GM21390 (cell line): Measurements from ENCODE around the gene FAAP24.
"Not testable (repeated sequence)": the region's sequence is repeated elsewhere in the genome, so short reads cannot be mapped to it uniquely, and the experiment has no call there.

Experiments used
- ATAC-seq: cut with Tn5 transposase; IDR thresholded peaks from one replicate; pipeline ENCODE4 v1.9.1; 2021; ENCODE audit not compliant: unreplicated experiment

FAAP24 gene

DNA sequence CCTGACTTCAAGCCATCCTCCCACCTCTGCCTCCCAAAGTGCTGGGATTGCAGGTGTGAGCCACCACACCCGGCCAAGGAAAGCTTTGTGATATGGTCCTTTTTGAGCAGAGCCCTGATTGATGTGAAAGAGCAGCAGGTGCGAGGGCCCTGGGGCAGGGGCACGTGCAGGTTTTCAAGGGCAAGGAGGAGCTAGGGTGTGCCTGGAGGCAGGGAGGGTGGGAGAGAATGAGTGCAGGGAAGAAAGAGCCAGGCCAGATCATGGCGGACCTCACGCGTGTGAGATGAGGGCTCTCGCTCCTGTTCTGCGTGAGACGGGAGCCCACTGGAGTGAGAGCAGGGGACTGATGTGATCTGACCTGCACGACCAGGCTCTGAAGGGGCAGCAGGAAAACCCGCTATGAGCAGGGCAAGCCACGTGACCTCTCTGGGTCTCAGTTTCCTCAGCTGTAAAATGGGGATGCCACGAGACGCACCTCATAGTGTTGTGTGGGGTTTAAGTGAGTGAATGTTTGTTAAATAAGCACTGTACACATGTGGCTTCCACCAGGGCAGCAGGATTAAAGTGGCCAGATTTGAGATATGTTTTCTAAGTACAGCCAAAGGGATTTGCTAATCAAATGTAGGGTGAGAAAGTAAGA lies 25.8 kb downstream of the FAAP24 start:
- no peak for ATAC-seq

DNA sequence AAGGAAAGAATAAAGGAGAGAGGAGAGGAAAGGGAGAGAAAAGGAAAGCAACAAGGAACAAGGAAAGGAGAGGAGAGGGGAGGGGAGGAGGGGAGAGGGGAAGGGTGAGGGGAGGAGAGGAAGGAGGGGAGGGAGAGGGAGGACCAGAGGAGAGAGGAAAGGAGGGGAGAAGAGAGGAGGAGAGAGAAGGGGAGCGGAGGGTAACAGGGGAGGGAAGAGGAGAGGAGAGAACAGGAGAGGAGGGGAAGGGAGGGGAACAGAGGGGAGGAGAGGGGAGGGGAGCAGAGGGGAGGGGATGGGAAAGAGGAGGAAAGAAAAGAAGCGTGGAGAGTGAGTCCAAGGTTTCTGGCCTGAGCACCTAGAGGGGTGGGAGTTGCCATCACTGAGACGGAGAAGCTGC lies 26.7 kb downstream of the FAAP24 start:
- ATAC-seq = no peak

DNA sequence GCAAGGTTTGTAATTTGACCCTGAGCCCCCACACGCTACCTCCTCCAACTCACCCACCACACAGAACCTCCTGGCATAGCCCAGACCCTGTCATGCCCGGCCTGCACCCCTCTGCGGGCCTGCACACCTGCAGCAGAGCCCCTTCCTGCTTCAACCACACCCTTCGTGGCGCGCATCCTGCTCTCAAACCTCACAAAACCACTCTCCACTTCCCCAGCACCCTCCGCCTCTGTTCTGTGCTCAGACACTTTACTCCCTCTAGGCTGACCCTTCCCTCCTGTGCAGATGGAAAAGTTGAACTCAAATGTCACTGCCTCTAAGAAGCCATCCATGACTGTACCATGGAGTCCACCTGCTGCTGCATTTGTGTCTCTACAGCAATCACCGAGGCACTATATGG lies 28.5 kb downstream of the FAAP24 start:
- no peak for ATAC-seq

DNA sequence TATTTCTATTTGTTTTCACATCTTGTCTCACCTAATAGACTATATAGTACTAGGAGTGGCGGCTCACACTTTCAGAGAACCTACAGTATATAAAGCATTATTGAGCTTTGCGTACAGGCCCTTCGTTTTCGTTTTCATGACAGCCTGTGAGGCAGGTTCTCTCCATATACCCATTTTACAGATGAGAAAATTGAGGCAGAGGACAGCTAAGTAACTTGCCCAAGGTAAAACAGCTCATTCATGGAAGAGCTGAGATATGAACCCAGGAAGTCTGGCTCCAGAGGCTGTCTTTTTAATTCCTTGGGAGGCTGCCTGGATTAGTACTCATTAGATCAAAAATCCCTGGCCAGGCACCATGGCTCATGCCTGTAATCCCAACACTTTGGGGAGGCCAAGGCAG lies 28.9 kb downstream of the FAAP24 start:
- ATAC-seq = no peak

DNA sequence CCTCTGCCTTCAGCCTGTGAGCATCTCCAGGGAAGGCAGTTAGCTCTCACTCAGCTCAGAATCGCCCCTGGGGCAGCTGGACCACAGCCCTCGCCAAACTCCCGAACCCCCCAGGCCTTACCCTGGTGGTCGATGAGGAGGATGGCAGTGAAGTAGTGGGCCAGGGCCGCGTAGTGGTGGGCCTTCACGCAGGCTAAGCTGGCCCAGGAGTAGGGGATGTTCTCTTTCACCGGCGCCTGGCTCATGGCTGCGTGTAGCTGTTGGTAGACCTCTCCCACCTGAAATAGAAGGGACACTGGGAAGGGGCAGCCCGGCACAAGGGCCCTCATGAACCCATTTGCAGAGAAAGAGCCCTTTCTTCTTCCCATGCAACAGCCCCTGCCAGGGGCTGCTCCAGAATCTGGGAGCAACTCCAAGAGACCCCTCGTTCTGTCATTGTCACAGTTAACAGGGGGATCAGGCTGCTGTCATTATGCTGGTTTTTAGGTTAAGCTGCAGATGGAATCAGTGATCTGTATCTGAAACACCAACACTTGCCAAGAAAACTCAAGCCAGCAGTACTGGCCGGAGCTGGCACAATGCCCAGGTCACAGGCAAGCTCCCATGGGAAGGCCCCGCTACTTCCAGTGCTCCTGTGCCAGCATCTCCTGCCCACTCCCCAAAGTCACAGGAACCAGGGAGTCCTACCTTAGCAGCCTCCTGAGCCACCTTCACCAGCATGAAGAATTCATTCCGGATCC lies 30.3 kb downstream of the FAAP24 start:
- ATAC-seq = not testable (repeated sequence)

DNA sequence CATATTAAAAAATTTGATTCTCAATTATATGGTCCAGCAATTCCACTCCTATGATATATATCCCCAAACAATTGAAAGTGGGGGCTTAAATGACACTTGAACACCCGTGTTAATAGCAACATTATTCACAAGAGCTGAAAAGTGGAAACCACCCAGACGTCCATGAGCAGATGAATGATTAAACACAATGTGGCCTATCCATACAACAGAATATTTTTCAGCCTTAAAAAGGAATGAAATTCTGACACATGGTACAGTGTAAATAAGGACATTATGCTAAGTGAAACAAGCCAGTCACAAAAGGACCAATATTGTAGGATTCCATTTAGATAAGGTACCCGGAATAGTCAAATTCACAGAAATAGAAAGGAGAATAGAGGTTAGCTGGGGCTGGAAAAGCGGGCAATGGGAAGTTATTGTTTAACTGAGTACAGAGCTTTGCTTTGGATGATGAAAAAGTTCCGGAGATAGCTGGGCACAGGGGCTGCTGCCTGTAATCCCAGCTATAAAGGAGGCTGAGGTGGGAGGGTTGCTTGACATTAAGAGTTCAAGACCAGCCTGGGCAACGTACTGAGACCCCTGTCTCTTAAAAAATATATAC lies 31.5 kb downstream of the FAAP24 start:
- not testable (repeated sequence) for ATAC-seq

DNA sequence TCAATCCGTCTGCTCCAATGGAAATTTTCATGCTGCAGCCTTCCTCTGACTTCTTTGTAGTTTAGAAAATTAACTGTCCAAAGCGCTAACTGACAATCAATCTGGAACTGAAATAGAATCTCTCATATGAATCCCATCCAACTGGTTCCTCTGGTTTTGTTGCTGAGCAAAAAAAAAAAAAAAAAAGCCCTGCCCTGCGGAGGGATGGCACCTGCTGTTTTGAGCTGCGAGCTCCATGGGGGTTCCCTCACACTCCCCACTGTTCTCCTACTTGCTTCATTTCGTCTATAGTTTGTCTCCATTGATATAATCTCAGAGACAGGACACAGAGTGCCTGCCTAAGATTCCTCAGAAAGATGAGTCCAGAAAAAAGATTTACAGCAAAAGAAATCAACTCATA lies 33.4 kb downstream of the FAAP24 start:
- ATAC-seq = no peak

DNA sequence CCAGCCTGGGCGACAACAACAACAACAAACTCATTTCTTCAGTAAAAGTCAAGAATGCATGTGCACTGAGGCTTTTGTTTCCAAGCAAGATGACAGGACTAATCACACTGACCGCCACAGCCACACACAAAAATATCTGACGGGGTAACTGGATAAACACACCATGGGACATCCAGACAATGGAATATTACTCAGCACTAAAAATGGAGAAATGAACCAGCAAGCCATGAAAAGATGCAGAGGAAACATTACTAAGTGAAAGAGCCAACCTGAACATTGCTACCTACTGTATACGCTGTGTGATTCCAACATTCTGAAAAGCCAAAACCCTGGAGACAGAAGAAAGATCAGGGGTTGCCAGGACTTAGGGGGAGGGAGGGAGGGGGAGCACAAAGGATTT lies 36.7 kb downstream of the FAAP24 start:
- no peak for ATAC-seq

DNA sequence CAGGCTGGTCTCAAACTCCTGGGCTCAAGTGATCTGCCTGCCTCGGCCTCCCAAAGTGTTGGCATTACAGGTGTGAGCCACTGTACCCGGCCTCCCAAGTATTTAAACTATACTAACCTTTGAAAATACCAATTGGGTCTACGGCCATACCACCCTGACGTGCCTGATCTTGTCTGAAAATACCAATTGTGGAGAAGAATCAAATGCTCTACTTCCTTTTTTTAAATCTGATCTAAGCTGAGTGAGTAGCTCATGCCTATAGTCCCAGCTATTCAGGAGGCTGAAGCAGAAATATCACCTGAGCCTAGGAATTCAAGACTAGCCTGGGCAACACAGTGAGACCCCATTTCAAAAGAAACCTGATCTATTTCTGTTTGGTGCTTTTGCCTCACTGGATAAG lies 38.8 kb downstream of the FAAP24 start:
- not testable (repeated sequence) for ATAC-seq

DNA sequence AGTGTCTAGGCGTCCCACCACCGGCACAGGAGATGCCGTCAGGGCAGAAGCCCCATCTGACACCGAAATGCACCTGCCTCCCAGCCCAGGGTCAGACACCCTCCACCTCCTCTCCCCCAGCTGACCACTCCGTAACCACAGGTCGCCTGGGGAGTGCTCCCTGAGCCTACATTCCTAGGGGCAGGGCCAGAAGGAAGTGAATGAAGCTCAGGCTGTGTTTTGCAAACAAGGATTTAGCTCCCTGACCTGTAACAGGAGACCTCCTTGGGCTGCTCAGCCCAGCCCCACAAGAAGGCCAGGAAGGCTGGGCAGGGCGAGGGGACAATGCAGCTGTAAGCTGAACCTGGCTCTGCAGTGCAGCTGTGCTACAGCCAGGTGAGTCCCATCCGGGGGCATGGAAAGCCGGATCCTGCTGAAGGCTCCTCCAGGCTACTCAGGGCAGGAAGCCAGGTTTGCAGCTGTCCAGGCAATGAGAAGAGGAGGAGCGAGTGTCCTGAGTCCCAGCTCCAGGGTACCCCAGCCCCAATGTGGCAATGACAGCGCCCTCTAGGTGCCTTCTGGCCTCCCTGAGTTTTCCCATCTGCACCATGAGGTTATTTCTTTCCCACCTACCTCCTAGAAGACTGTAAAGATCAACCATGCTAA lies 50.6 kb downstream of the FAAP24 start:
- ATAC-seq = no peak

DNA sequence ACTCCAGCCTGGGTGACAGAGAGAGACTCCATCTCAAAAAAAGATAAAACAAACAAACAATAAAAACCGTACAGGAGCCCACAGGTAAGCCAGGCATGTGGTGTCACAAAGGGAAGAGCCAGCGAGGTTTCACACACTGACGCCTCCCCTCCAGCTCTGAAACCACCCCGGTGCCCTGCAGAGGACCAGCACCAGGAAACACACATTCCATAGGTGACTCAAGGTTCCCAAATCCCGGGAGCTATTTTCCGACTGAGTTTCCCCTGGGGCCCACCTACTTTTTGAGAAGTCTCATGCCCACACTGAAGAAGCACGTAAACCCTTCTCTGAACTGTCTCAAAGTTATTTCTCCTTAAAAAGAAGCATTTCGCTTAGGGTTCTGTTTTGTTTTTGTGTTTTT lies 52.4 kb downstream of the FAAP24 start:
- ATAC-seq = no peak

DNA sequence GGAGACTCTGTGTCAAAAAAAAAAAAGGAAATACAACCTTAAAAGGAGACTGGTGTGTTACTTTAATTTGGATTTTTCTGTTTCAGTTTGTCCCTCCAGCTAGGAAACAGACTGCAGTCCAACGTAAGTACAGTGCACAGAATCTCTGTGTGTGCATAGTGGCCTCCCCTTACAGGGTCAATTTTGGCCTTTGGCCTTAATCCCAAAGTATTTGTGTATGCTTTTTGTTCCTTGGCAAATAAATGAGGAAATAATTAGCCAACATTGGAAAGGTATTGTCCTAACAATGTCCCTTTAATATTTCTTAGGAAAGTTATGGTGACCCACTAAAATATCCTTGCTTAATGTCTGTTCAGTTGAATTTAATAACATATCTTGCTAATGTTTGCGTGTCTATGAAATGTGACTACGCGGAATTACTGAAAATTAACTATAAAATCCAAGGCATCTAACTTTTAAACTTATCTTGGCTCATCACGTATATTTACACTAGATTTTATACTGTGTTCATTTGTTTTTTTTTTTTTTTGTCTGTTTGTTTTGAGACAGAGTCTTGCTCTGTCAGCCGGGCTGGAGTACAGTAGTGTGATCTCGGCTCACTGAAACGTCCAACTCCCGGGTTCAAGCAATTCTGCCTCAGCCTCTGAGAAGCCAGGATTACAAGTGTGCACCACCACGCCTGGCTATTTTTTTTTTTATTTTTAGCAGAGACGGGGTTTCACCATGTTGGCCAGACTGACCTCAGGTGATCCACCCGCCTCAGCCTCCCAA lies 53.6 kb downstream of the FAAP24 start:
- ATAC-seq = not testable (repeated sequence)

DNA sequence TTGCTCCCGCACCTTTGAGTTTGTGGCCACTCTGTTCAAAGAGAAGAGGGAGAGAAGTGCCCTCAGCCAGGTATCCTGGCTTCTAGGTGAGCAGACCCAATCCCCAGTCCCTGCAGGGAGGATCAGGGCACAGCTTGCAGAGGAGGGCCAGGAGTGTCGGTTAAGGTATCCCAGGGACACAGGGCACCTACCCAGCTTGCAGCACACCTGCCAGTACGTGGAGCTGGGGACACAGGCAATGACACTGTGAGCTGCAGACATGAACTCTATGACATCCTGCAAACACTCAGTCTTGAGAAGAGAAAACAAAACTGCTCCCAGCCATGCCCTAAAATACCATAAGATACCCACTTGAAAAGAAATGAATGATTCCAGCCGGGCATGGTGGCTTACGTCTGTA lies 54.6 kb downstream of the FAAP24 start:
- ATAC-seq = not testable (repeated sequence)
